Mesendoderm (in vitro differentiated cells): ENCODE measurements around the gene PKD2L1. TPM values are rescaled to one million over a fixed set of nuclear protein-coding genes. Genes with fewer than 3 reads are reported as not detected.

ENCODE experiments used
- DNase-seq: peaks from one replicate; pipeline ENCODE4 v3.0.0; 2013
- H2AK5ac ChIP-seq: 2 replicates; pipeline ENCODE4 v1.6.1; 2013; ENCODE audit warnings: low read length, inconsistent platforms
- H2BK120ac ChIP-seq: 2 replicates; pipeline ENCODE4 v1.6.1; 2013; ENCODE audit warnings: low read depth, mild to moderate bottlenecking, low read length, moderate library complexity, mixed read lengths
- H2BK15ac ChIP-seq: replicated peaks from 2 replicates; pipeline ENCODE4 v1.6.1; 2013; ENCODE audit warnings: low read depth, mild to moderate bottlenecking, moderate library complexity
- H2BK5ac ChIP-seq: 2 replicates; pipeline ENCODE4 v1.6.1; 2013; ENCODE audit warnings: low read length, inconsistent platforms
- H3K18ac ChIP-seq: 2 replicates; pipeline ENCODE4 v1.6.1; 2013; ENCODE audit warnings: mild to moderate bottlenecking, low read length, mixed read lengths
- H3K23ac ChIP-seq: one replicate; pipeline ENCODE4 v1.6.1; 2013; ENCODE audit warnings: low read length
- H3K27ac ChIP-seq: 2 replicates; pipeline ENCODE4 v1.5.1; 2013; ENCODE audit warnings: low read depth, mild to moderate bottlenecking, inconsistent platforms, low read length, moderate library complexity
- H3K27me3 ChIP-seq: 2 replicates; pipeline ENCODE4 v1.6.1; 2013; ENCODE audit warnings: low read length, control low read depth, mild to moderate bottlenecking, inconsistent platforms; ENCODE audit not compliant: insufficient read depth, poor library complexity
- H3K36me3 ChIP-seq: 2 replicates; pipeline ENCODE4 v1.6.1; 2013; ENCODE audit warnings: low read length, inconsistent platforms; ENCODE audit not compliant: control insufficient read depth, insufficient read depth
- H3K4ac ChIP-seq: one replicate; pipeline ENCODE4 v1.6.1; 2013; ENCODE audit warnings: low read depth, mild to moderate bottlenecking, low read length, moderate library complexity
- H3K4me1 ChIP-seq: 2 replicates; pipeline ENCODE4 v1.6.1; 2013; ENCODE audit warnings: low read depth, low read length, inconsistent platforms; ENCODE audit not compliant: control insufficient read depth
- H3K4me2 ChIP-seq: 2 replicates; pipeline ENCODE4 v1.6.1; 2013; ENCODE audit warnings: low read length
- H3K4me3 ChIP-seq: 2 replicates; pipeline ENCODE4 v1.5.1; 2013; ENCODE audit warnings: mild to moderate bottlenecking, low read length
- H3K56ac ChIP-seq: one replicate; pipeline ENCODE4 v1.6.1; 2013; ENCODE audit warnings: low read length
- H3K79me1 ChIP-seq: 2 replicates; pipeline ENCODE4 v1.6.1; 2013; ENCODE audit warnings: low read length, inconsistent platforms
- H3K79me2 ChIP-seq: 2 replicates; pipeline ENCODE4 v1.6.1; 2013; ENCODE audit warnings: mild to moderate bottlenecking, low read length; ENCODE audit not compliant: control insufficient read depth, insufficient read depth
- H3K9ac ChIP-seq: 2 replicates; pipeline ENCODE4 v1.6.1; 2013; ENCODE audit warnings: low read length, inconsistent platforms
- H4K5ac ChIP-seq: one replicate; pipeline ENCODE4 v1.6.1; 2013; ENCODE audit warnings: low read length
- H4K8ac ChIP-seq: one replicate; pipeline ENCODE4 v1.6.1; 2013; ENCODE audit warnings: low read depth, mild to moderate bottlenecking, control low read depth, low read length, moderate library complexity
- WGBS: extraction: QIAGEN DNeasy Blood & Tissue Kit; methylation state at CpG from one replicate; pipeline ENCODE4 v1.1.7; 2013; ENCODE audit warnings: low lambda C conversion rate, missing lambda C conversion rate; ENCODE audit not compliant: insufficient coverage; ENCODE audit errors: extremely low coverage; 5-methylcytosine and 5-hydroxymethylcytosine counted together
- small RNA-seq: library from polyadenylated mRNA; stranded (forward); fragments of <200 nt; extraction: miRNeasy Mini kit (QIAGEN cat#:217004); gene quantifications from one replicate; pipeline ENCODE3, GENCODE V24; 2013; ENCODE audit not compliant: insufficient read depth

PKD2L1 gene

GRCh38 chr10:100239851-100240250 is 90.2 kb downstream of the PKD2L1 start:
- Histone ChIP-seq H3K79me1 (no peaks in the 10 kb centered on the region), H3K23ac (no peak overlapping the region), H4K8ac (no peak overlapping the region), H3K18ac (no peak overlapping the region), H3K27me3 (no peaks in the 10 kb centered on the region), H2BK120ac (no peak overlapping the region), H3K56ac (no peak overlapping the region), H4K5ac (no peak overlapping the region), H2AK5ac (no peak overlapping the region), H3K27ac (no peak overlapping the region), H2BK5ac (no peak overlapping the region), H3K4me3 (no peak overlapping the region), H3K4me1 (no peaks in the 10 kb centered on the region), H3K9ac (no peak overlapping the region), H2BK15ac (no peak overlapping the region), H3K36me3 (peaks cover 2% of the 10 kb centered on the region), H3K79me2 (no peaks in the 10 kb centered on the region), H3K4ac (no peak overlapping the region), H3K4me2 (no peak overlapping the region)
- WGBS = no CpG with 5 or more reads among the region's 3 CpGs
- no peak for DNase-seq

- H3K36me3 ChIP-seq = peaks cover 2% of the 10 kb centered on the region
- DNase-seq = no peak
Observed at GRCh38 chr10:100238429-100238828, 91.6 kb downstream of the PKD2L1 start.

More at GRCh38 chr10:100238429-100238828, 91.6 kb downstream of the PKD2L1 start:
- Histone ChIP-seq H3K4me3 (no peak overlapping the region), H3K4ac (no peak overlapping the region), H3K56ac (no peak overlapping the region), H2AK5ac (no peak overlapping the region), H3K4me2 (no peak overlapping the region), H2BK120ac (no peak overlapping the region), H3K27ac (no peak overlapping the region), H2BK5ac (no peak overlapping the region), H4K8ac (no peak overlapping the region), H3K23ac (no peak overlapping the region), H3K27me3 (no peaks in the 10 kb centered on the region), H3K18ac (no peak overlapping the region), H3K79me2 (no peaks in the 10 kb centered on the region), H4K5ac (no peak overlapping the region), H3K4me1 (no peaks in the 10 kb centered on the region), H3K79me1 (no peaks in the 10 kb centered on the region), H2BK15ac (no peak overlapping the region), H3K9ac (no peak overlapping the region)
- WGBS = no CpG with 5 or more reads among the region's 7 CpGs

Small RNA genes lying within 50 kb of the gene (small RNA-seq; reads per million reads assigned to genes)
- not detected for gene RNU6-422P
